Colon (tissue), 2 donors: Measurements from ENCODE around the gene TRAF6.

Experiments used
- FAIRE-seq: peaks from 2 replicates; lab custom pipeline; 2012; peaks lifted over from hg19 to GRCh38; lab: Jason Lieb, UNC
- donor health status: control.
- donor health status: control.

TRAF6 gene

DNA sequence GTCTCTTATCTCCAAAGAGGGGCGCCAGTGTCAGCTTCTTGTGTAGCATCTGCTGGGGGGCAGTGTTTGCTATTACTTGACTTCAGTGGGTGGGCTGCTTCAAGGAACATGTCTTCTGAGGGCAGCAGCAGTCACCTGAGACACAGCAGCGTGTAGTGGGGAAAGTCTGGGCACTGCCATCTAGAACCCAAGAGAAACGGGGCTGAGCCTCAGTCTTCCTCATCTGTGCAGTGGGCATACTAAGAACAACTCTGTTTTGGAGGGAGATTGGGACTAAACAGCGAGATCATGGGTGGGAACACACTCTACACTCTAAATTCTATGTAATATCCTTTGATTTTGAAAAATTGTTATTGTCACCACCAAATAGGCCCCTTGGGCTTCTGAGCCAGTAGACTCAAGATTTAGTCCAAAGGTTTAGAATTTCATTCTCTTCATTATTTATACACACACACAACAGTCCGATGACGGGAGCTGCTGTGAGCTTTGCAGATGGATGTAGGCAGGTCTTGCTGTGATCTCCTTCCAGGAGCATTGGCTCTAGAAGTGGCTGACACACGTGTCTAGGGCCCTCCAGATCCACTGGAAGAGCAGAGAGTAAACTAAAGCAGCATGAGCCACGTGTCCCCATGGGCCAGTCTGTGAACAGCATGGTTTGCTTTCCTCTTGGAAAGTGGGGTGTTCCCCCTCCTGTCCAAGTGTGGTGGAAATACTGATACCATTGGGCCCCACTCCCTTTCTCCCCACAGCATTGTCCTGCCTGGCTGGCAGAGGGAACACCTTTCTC, 51.8 kb downstream of the TRAF6 start:
- FAIRE-seq = no peak

DNA sequence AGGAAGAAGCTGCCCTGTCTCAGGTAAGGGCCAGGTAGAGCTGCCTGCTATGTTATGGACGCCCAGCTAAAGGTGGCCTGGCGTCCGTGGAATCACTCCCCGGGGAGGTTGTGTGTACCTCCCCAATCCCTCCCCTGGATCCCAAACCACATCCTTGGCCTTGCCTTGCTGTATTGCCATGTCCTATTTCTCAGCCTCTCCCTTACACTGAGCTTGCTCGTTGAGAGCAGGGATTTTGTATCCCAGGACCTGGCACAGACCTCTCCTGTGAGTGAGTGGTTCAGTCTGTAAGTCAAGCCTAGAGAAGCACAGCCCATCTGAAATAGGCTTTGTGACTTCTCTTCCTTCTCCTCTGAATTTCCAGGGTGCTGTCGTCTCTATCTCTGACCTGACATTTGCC, 53.9 kb downstream of the TRAF6 start:
- FAIRE-seq = no peak

DNA sequence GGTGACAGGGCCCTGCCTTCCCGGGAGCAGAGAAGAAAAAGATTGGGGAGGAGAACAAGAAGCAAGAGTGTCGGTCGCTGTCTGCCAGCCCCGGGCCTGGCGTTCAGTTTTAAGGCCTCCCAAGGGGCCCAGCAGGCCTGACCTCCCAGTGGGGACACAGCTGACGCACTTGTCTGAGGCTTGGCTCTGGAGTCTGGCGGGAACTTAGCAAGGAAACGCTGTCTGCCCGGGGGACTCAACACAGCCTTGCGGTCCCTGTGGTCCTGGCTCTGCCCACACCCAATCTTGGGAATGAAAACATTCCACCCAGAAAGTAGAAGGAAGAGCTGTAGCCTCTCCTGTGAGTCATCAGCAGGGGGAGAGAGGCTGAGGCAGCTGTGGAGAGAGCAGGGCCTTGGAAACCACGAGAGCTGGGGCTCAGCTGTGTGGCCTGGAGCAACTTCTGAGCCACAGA, 54.4 kb downstream of the TRAF6 start:
- FAIRE-seq = no peak

DNA sequence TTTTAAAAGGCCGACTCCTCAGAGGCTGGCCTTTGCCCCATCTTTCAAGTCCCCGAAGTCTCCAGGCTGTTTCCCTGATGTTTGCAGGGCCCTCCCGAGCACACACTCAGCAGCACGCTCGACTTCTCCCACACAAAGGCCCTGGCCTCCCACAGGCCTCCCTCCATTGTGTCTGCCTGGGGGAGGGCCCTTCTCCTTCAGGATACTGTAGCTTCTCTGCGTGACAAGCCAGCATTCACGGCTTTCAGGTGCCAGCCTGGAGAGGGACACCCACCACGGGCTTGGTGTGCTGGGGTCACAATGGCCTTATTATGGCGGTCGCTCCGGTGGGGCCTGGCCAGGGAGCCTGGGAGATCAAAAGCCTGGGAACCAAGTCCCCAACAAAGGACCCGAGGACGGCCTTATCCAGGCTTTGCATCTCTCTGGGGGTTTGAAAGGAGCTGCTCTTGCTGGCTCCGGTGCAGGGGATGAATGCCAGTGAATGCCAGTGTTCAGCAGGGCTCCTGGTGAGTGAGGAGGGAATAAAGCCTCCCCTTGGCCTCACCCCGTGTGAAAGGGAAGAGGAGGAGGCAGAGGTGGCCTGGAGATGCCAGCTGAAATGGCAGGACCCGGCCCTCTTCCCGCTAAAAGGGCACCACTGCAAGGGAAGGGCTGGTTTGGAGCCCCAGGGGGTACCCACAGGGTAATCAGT, 55.0 kb downstream of the TRAF6 start:
- FAIRE-seq = no peak

DNA sequence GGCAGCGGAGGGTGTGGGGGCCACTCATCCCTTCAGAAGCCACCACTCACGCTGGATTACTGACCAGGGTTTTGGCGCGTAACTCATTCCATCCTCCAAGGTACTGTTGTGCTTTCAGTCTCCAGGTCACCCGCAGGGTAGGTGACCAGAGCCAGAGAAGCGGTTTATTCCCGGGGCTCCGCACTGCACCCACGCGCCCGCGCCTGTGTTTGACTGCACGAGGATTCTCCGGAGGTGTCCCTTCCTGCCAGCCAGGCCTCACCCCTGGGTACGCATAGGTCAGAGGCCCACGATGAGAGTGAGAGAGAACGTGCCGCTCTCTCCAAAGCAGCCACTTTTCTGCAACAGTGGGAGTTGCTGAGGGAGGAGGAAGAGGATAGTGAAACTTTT, 55.5 kb downstream of the TRAF6 start:
- no peak for FAIRE-seq

DNA sequence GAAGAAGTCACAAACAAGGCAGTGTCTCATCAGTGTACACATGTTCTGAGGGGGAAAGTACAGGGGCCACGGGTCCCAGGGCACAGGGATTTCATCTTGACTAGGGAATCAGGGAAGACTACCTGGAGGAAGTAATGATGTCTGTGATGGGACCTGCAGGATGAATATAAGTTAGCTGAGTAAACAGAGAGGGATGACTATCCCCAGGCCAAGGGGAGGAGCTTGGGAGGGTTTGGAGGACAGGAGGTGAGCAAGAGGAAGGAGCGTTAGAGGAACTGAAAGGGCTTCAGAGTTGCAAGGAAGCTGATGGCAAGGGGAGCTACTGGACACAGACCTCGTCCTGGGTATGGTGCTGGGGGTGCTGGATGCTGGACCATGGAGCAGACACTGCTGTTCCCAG, 56.4 kb downstream of the TRAF6 start:
- FAIRE-seq = no peak

DNA sequence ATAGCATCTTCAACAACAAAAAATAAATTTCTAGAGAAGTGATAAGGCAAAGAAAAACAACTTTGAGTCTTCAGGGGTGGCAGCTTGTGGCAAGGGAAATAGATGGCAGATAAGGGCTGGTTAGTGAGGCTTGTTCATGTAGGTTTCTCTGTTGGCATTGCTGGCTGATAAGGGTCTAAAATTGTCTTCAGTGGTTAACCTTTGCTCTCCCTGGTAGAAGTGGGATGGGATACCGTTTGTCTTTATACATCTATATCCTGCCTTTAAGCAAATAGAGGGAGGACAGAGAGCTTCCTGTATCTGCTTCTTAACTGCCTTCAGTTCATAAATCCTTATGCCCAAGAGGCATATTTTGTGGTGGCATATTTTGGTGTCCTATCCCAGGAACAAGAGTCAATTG, 57.1 kb downstream of the TRAF6 start:
- no peak for FAIRE-seq

DNA sequence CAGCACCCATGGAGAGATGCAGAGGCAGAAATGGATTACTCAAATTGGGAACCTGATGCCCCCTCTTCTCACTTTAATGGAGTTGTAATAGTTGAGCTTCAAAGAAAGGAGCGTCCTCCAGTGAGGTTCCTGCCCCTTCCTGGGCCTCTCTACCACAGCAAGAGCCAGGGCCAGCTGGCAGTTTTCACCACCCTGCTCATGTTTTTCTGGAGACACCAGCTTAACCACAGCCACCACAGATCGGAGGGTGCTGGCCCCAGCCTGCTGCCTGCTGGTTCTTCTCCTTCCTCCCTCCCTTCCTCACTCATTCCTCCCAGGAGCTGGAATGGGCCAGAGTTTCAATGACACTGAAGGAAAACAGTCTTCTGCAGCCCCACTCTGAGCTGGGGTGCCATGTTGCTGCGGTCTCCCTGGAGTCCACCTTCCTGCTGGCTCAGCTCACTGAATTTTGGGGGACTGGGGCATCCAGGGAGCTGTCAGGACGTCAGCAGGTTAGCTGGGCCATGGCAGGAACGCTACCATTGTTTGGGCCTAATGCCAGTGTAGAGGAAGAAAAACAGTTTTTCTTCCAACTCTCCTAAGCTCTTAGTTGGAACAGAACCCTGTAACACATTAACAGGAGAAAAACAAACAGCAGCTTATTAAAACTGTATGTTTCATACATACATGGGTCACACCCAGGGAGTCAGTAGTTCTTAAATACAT, 57.7 kb downstream of the TRAF6 start:
- no peak for FAIRE-seq

DNA sequence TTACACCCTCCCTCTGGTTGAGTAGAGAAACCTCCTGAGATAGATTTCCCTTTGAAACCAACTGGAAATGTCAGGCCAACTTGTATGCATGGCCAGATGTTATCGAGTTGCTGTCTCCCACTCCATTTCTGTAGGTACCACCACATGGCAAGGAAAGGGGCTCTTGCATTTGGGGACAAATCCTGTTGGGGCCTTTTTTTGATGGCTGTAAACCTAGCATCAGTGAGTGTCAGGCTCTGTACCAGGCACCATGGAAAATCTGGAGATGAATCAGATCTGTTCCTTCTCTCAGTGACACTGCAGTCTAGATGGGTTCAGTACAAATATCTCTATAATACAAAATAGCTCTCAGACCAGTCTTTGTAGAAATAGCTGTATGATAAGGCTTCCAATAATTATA, 58.4 kb downstream of the TRAF6 start:
- no peak for FAIRE-seq

DNA sequence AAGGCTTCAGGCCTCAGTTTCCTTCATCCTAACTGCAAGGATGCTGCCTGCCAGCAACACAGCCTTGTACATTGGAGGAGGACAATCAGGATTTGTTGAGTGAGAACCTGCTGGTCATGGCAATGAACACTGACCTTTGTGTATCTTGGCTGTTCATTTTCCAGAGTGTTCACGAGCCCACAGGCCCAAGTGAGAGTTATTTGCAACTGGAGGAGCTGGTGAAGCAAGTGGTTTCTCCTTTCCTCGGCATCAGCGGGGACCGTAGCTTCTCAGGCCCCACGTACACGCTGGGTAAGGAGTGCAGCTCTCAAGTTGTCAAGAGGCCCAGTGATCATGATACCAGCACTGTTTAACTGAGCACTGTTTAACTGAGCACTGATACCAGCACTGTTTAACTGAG, 59.0 kb downstream of the TRAF6 start:
- no peak for FAIRE-seq

DNA sequence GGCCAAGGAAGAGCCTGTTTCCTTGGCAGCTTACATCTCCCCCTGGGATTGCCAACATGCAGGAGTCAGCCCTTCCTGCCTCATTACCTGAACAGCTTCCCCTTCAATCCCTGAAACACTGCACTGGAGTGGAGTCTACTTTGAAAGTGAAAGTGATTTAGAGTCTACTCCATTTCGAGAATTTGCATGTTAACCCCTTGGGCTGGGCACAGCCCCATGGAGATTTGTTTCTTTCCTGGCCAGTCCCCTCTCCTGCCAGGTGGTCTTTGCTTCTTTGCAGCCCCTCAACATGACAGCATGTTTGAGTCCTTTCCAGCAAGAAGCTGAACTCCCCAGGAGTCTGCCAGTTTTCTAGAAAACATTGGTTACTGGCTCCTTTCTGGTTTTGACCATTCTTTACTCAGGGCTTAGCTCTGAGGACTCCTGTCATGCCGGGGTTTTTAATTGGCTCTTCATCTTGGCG, 59.9 kb downstream of the TRAF6 start:
- FAIRE-seq = no peak

DNA sequence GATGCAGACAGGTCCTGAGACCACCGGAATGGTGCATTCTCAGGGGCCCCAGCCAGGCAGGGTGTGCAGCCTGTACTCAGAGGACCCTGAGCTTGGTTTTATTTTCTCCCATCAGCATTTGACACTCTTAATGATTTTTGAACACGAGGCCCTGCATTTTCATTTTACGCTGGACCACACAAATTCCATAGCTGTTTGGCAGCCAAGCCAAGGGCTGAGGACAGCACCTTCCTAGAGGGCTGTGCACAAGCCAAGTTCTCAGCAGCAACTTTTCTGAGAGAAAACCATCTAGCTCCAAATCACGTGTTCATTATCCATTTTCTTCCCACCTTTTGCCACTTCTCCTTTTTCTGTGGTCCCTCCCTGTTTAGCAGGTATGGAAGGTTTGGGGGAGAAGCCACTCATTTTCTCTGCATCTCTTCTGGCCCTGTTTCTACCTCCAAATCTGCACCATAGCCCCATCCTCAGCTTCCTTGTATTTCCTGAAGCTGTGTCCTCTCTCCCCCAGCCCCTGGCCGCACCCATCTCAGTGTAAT, 60.4 kb downstream of the TRAF6 start:
- FAIRE-seq = no peak

DNA sequence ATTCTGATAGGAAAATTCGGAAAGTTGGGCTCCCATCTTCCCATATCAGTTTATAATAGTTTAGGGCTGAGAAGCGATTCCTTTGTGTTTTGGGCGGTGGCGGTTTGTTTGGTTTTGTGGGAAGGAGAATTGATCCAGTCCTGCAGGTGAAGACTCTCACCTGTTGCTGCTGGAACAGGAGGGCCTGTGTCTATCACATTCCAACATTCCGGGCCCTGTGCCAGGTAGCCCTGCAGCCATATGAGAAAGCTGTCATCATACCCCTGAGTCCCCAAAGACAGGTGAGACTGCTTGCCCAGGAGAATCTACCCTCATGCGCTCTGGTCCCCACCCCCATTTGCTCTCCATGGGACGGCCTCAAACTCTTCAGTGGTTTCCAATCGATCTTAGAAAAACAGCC, 62.1 kb downstream of the TRAF6 start:
- no peak for FAIRE-seq

DNA sequence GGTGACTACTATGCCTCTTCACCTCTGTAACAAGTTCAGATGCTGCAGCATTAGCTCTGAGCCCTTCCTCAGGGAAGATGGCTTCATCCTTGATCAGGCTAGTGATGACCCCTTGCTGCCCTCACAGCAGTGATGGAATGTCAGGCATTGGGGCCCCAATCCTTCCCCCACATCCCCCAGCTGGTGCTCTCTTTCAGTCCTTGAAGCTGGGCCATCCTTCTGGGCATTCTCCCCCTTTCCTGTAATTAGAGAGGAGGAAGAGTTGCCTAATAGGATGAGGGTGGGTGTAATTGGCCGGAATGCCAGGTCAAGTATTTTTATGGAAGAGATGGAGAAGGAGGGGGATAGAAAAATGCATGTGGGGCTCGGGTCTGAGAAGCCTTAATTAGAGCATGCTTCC, 62.6 kb downstream of the TRAF6 start:
- FAIRE-seq = no peak

DNA sequence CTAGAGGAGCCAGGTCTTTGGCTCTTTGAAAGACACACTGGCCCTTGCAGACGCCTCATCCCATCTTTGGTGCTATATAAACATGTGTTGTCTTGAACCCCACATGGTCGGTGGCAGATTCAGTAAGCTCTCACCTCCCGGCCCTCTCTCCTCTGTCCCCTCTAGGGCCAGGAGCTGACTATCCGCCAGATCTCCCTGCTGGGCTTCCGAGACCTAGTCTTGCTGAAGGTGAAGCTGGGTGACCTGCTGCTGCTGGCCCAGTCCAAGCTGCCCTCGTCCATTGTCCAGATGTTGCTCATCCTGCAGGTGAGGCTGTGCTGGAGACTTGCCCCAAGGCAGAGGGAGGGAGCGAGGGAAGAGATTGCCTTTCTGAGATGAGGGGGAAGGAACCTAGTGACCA, 63.9 kb downstream of the TRAF6 start:
- FAIRE-seq = no peak

DNA sequence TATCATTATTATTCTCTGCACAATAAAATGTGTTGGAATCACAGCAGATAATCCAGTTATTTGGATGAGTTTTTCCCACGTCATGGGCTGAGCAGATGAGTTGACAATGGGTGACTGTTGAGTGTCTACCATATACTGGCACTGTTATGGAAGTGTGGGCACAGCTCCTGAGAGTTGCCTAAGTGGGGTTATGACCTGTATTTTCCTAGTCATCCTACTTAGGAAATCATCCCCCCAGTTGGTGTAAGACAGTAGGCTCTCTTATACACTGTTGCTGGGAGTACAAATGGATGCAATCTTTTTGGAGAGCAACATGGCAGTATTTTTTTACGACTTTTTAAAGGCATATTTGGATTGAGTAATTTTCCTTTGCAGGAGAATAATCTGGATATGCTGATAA, 66.4 kb downstream of the TRAF6 start:
- no peak for FAIRE-seq

DNA sequence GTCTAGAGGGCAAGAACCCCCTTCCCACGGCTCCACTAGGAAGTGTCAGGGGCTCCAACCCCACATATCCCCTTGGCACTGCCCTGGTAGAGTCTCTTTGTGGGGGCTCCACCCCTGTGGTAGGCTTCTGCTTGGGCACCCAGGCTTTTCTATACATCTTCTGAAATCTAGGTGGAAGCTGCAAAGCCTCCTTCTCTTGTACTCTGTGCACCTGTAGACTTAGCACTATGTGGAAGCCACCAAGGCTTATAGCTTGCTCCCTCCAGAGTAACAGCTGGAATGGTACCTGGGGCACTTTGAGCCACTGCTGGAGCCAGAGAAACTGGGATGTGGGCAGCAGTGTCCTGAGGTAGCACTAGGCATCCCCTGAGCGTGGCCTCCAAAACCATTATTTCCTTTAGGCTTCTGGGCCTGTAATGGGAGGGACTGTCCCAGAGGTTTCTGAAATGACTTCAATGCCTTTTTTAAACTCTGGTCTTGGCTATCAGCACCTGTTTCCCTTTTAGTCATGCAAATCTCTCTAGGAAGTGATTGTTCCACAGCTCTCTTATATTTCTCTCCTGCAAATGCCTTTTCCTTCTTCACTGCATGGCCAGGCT, 68.4 kb downstream of the TRAF6 start:
- no peak for FAIRE-seq

DNA sequence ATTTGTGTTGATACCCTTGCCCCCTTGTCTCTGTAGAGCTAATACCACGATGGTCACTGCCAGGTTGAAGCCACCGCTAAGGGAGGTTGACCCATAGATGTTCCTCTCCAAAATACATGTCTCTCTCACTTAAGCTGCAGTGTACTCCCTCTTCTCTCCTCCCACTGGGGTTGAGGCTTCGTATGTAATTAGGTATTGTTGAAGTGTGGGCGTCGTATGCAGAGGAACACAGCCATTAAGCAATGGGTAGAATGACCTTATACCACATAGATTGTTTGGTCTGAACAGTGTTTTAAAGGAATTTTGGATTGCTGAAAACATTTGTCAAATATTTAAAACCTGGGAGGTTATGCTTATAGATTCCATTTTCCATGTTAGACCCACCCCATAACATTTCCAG, 71.9 kb downstream of the TRAF6 start:
- FAIRE-seq = no peak

DNA sequence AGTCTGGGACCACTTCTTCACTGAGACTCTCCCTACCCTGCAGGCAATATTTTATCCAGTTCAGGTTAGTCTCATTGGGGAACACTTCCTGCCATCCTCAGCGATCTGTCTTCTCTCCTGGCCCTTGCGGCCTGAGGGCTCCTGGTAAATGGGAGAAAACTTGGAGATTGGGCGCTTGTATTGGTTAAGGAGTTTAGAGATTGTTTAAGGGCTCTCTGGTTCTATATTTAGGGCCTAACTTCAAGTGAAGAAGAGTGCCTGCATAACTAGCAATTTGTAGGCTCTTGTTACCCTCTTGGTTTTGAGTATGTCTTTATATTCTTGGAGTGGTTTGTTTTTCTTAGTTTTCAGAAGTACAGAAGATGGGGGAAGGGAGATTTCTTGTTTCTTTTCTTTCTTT, 72.7 kb downstream of the TRAF6 start:
- FAIRE-seq = no peak
